ENCODE results near the gene IQGAP1.

DNA sequence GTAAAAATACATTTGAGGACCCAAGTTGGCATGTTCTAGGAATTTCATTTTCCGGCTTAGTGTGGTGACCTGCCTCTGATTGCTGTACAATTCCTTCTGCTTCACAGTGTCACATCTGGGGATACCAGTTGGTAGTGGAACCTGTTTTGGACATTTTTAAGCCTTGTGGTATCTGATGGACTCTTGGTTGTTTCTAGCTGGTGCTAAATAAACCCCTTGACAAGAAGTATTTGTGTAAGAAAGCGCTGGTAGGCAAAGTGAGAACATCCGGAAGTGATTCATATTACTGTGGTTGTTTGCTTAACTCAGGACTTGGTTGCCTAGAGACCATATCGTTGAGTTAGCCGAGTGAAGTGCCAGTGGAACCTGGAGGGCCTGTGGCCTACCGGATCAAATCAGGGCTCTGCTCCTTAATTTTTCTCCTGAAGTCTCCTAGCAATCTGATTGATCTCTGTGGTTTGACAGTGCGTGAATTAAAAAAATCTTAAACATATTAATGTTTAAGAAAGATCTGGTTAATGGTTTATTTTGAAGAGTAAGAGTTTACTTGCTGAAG, 12.8 kb downstream of the IQGAP1 start:
- no peak for TF ChIP-seq SP1 (IDR thresholded peaks at IDR 0.05)
- no peak for TF ChIP-seq SP1 (CRISPR knock-in tag; IDR thresholded peaks at IDR 0.05)
- TF ChIP-seq ZFX (CRISPR knock-in tag; IDR thresholded peaks at IDR 0.05; ENCODE audit: low read depth), result peak; percentile 73
- no peak for TF ChIP-seq BRD4 (CRISPR knock-in tag; IDR thresholded peaks at IDR 0.05)
- peak; percentile 31; the same call in 1 of the 2 replicates for TF ChIP-seq ZNF292 (CRISPR knock-in tag; IDR thresholded peaks at IDR 0.05; ENCODE audit: borderline replicate concordance, low read depth)
- no peak for TF ChIP-seq POLR2AphosphoS2 (IDR thresholded peaks at IDR 0.05; ENCODE audit: low read depth, low read length)
- TF ChIP-seq, protein P1, sequence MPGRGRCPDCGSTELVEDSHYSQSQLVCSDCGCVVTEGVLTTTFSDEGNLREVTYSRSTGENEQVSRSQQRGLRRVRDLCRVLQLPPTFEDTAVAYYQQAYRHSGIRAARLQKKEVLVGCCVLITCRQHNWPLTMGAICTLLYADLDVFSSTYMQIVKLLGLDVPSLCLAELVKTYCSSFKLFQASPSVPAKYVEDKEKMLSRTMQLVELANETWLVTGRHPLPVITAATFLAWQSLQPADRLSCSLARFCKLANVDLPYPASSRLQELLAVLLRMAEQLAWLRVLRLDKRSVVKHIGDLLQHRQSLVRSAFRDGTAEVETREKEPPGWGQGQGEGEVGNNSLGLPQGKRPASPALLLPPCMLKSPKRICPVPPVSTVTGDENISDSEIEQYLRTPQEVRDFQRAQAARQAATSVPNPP (CRISPR knock-in tag; IDR thresholded peaks at IDR 0.05), result no peak
- TF ChIP-seq ZNF10 (CRISPR knock-in tag; IDR thresholded peaks at IDR 0.05; ENCODE audit: borderline replicate concordance, low read depth), result no peak
- no peak for TF ChIP-seq KAT2B (IDR thresholded peaks at IDR 0.05; ENCODE audit: borderline replicate concordance, low read depth, low read length)
- no peak for TF ChIP-seq ZNF776 (CRISPR knock-in tag; IDR thresholded peaks at IDR 0.05)
- TF ChIP-seq ZNF496 (CRISPR knock-in tag; IDR thresholded peaks at IDR 0.05; ENCODE audit: insufficient replicate concordance), result no peak
- no peak for TF ChIP-seq FOXP1 (IDR thresholded peaks at IDR 0.05)
- TF ChIP-seq FOXP1 (CRISPR knock-in tag; IDR thresholded peaks at IDR 0.05), result no peak

Measured in HepG2 (cell line).